Immature natural killer cell (primary cell): Measurements from ENCODE around the gene PTPN4. TPM values are rescaled to one million over a fixed set of nuclear protein-coding genes. Genes with fewer than 3 reads are reported as not detected.

ENCODE experiments used
- DNase-seq, 3 donors: peaks; one replicate each; pipeline ENCODE4 v3.0.0; 2022; ENCODE audit warnings: mixed read lengths in 1 of 3
- H3K27ac Mint-ChIP-seq, 6 donors: one replicate each; pipeline ENCODE4 v1.8.0; 2020; ENCODE audit warnings: mixed read lengths in 6 of 6, mild to moderate bottlenecking in 5 of 6, inconsistent platforms in 4 of 6, moderate library complexity in 3 of 6
- H3K27me3 Mint-ChIP-seq, 3 donors: one replicate each; pipeline ENCODE4 v1.8.0; 2020 to 2021; ENCODE audit warnings: low read depth in 3 of 3, mild to moderate bottlenecking in 3 of 3, mixed read lengths in 3 of 3, moderate library complexity in 3 of 3, inconsistent platforms in 1 of 3
- H3K36me3 Mint-ChIP-seq, 3 donors: one replicate each; pipeline ENCODE4 v1.8.0; 2020; ENCODE audit warnings: mixed read lengths in 3 of 3, inconsistent platforms in 2 of 3, mild to moderate bottlenecking in 2 of 3
- H3K4me1 Mint-ChIP-seq, 2 donors: one replicate each; pipeline ENCODE4 v1.8.0; 2020; ENCODE audit warnings: inconsistent platforms in 2 of 2, mild to moderate bottlenecking in 2 of 2, mixed read lengths in 2 of 2, moderate library complexity in 1 of 2
- H3K4me3 Mint-ChIP-seq, 5 donors: one replicate each; pipeline ENCODE4 v1.8.0; 2020; ENCODE audit warnings: mild to moderate bottlenecking in 5 of 5, mixed read lengths in 5 of 5, inconsistent platforms in 3 of 5, moderate library complexity in 3 of 5
- H3K9me3 Mint-ChIP-seq, 6 donors: one replicate each; pipeline ENCODE4 v1.8.0; 2020; ENCODE audit warnings: mild to moderate bottlenecking in 6 of 6, mixed read lengths in 6 of 6, inconsistent platforms in 4 of 6, moderate library complexity in 3 of 6
- polyA plus RNA-seq, 3 donors: library from polyadenylated mRNA; unstranded; fragments of 300-500 nt; fragmentation: Illumina TruSeq; gene quantifications; one replicate each; pipeline ENCODE4 v1.2.3, GENCODE V29; 2021

Gene PTPN4
- polyA plus RNA-seq, 3 donors from 2014 or later = 172 to 335 (median 206) TPM

DNA sequence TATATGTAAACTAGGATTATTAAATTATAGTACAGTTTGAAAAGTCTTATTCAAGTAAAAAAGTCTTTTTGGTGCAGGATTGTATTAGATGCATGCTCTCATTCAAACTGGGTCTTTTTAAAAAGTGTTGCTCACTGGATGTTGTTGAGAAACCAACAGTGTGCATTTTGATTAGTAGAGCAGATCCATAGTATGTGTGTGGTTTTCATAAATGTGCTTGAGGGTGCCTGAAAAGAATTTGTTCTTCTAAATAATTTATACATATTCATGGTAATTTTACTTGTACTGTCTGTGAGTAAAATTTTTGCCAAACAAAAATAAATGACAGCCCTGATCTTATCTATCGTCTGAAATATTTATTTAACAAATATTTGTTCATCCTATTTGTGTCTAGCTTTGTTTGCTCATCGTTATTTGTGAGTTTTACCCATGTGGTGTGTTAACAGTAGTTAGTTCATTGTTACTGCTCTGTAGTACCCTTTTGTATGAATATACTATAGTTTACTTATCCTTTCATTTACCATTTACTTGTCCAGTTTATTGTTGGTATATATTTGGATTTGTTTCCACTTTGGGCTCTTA lies 50.4 kb downstream of the PTPN4 start:
- DNase-seq = no peak
- H3K36me3 Mint-ChIP-seq = peaks cover 4 to 23% (median 7%) of the 10 kb centered on the region in 3 donors
- H3K9me3 Mint-ChIP-seq = no peaks in the 10 kb centered on the region
- H3K27me3 Mint-ChIP-seq = peaks cover 0 to 3% (median 0%) of the 10 kb centered on the region in 3 donors
- H3K4me3 Mint-ChIP-seq = no peak overlapping the region
- H3K4me1 Mint-ChIP-seq = peaks cover 13 to 68% of the 10 kb centered on the region in 2 donors
- peak overlapping the region in 1 of 6 donors; percentile 23 for H3K27ac Mint-ChIP-seq

- DNase-seq = no peak
- Mint-ChIP-seq H3K27ac (peak overlapping the region in 1 of 6 donors; percentile 34), H3K4me3 (no peak overlapping the region), H3K9me3 (peaks cover 0 to 10% (median 0%) of the 10 kb centered on the region in 6 donors), H3K4me1 (peaks cover 19 to 54% of the 10 kb centered on the region in 2 donors), H3K36me3 (peaks cover 18 to 35% (median 21%) of the 10 kb centered on the region in 3 donors), H3K27me3 (peaks cover 0 to 2% (median 0%) of the 10 kb centered on the region in 3 donors)
These were observed 54.5 kb downstream of the PTPN4 start for GRCh38 chr2:119814216-119814615.

GRCh38 chr2:119818792-119819191 lies 59.1 kb downstream of the PTPN4 start:
- no peak for DNase-seq
- Mint-ChIP-seq H3K36me3 (peaks cover 14 to 18% (median 16%) of the 10 kb centered on the region in 3 donors), H3K4me1 (peaks cover 49 to 71% of the 10 kb centered on the region in 2 donors), H3K27ac (peak overlapping the region in 1 of 6 donors; percentile 55), H3K27me3 (peaks cover 0 to 4% (median 0%) of the 10 kb centered on the region in 3 donors), H3K9me3 (peaks cover 0 to 10% (median 0%) of the 10 kb centered on the region in 6 donors), H3K4me3 (no peak overlapping the region)

- H3K27me3 Mint-ChIP-seq = peaks cover 0 to 4% (median 0%) of the 10 kb centered on the region in 3 donors
- H3K27ac Mint-ChIP-seq = no peak overlapping the region
- H3K9me3 Mint-ChIP-seq = peaks cover 0 to 10% (median 0%) of the 10 kb centered on the region in 6 donors
- no peak overlapping the region for H3K4me3 Mint-ChIP-seq
- peaks cover 52 to 69% of the 10 kb centered on the region in 2 donors for H3K4me1 Mint-ChIP-seq
- no peak for DNase-seq
- H3K36me3 Mint-ChIP-seq = peaks cover 14 to 18% (median 15%) of the 10 kb centered on the region in 3 donors
These were observed 60.1 kb downstream of the PTPN4 start for GRCh38 chr2:119819846-119820245.

DNA sequence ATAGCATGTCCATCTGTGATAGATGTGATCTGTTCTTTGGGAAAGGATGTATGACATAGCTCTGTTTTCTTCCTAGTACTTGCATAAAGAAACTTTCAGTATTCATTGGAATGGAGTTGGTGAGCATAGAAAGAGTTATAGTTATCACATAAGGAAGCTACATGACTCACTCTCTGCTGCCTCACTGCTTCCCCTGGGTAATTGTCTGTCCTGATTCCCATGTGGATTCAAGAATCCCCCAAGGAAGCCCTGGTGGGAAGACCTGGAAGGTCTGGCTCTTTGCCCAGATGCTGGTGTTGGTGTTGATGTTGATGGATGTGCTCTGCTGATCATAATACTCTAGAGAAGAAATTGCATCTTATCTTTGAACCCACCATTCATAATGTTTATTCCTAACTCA lies 60.6 kb downstream of the PTPN4 start:
- Mint-ChIP-seq H3K9me3 (peaks cover 0 to 10% (median 0%) of the 10 kb centered on the region in 6 donors), H3K27me3 (peaks cover 0 to 4% (median 0%) of the 10 kb centered on the region in 3 donors), H3K36me3 (peaks cover 14 to 18% (median 15%) of the 10 kb centered on the region in 3 donors), H3K4me3 (no peak overlapping the region), H3K27ac (peak overlapping the region in 2 of 6 donors; percentile 2 to 36), H3K4me1 (peaks cover 48 to 69% of the 10 kb centered on the region in 2 donors)
- no peak for DNase-seq

- Mint-ChIP-seq H3K4me1 (peaks cover 50 to 77% of the 10 kb centered on the region in 2 donors), H3K27ac (peak overlapping the region; percentile 48 to 91 (median 75)), H3K36me3 (peaks cover 14 to 18% (median 15%) of the 10 kb centered on the region in 3 donors), H3K9me3 (peaks cover 0 to 10% (median 0%) of the 10 kb centered on the region in 6 donors), H3K4me3 (peak overlapping the region in 4 of 5 donors; percentile 21 to 40 (median 34)), H3K27me3 (peaks cover 0 to 4% (median 0%) of the 10 kb centered on the region in 3 donors)
- peak in 2 of 3 donors; percentile 9 to 26 for DNase-seq
These were observed 61.5 kb downstream of the PTPN4 start for GRCh38 chr2:119821266-119821665.

GRCh38 chr2:119823734-119824334 lies 64.1 kb downstream of the PTPN4 start:
- DNase-seq = peak; percentile 6 to 18 (median 17)
- H3K4me1 Mint-ChIP-seq = peaks cover 46 to 82% of the 10 kb centered on the region in 2 donors
- peaks cover 0 to 4% (median 3%) of the 10 kb centered on the region in 3 donors for H3K36me3 Mint-ChIP-seq
- peaks cover 0 to 2% (median 0%) of the 10 kb centered on the region in 3 donors for H3K27me3 Mint-ChIP-seq
- H3K9me3 Mint-ChIP-seq = no peaks in the 10 kb centered on the region
- peak overlapping the region in 4 of 6 donors; percentile 11 to 77 (median 27) for H3K27ac Mint-ChIP-seq
- H3K4me3 Mint-ChIP-seq = no peak overlapping the region

DNA sequence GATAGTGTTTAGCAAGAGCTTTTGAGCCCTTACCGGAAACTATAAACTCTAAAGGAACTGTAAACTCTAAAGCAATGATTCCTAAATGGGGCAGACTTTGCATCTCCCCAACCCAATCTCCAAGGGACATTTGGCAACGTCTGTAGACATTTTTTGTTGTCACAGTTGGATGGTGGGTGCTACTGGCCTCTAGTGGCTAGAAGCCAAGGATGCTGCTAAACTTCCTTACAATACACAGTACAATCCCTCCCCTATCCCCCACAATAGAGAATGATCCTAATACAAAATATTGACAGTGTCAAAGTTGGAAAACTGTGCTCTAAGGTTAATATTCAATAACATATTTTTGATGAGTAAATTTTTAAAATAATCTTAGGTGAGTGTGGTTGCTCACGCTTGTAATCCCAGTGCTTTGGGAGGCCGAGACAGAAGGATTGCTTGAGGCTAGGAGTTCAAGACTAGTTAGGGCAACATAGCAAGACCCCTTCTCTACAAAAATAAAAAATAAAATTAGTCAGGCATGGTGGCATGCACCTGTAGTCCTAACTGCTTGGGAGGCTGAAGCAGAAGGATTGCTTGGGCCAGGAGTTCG lies 66.7 kb downstream of the PTPN4 start:
- no peak overlapping the region for H3K4me3 Mint-ChIP-seq

GRCh38 chr2:119827866-119828507 lies 68.3 kb downstream of the PTPN4 start:
- Mint-ChIP-seq H3K27me3 (peaks cover 0 to 2% (median 0%) of the 10 kb centered on the region in 3 donors), H3K4me3 (no peak overlapping the region), H3K27ac (peak overlapping the region in 3 of 6 donors; percentile 35 to 85 (median 70)), H3K4me1 (peaks cover 30 to 69% of the 10 kb centered on the region in 2 donors), H3K36me3 (peaks cover 0 to 13% (median 4%) of the 10 kb centered on the region in 3 donors), H3K9me3 (peaks cover 0 to 3% (median 0%) of the 10 kb centered on the region in 6 donors)
- DNase-seq = peak in 1 of 3 donors; percentile 33

More for the DNA sequence above, 66.7 kb downstream of the PTPN4 start:
- Mint-ChIP-seq H3K27me3 (peaks cover 0 to 2% (median 2%) of the 10 kb centered on the region in 3 donors), H3K4me1 (peaks cover 40 to 78% of the 10 kb centered on the region in 2 donors), H3K36me3 (peaks cover 0 to 10% (median 4%) of the 10 kb centered on the region in 3 donors), H3K9me3 (peaks cover 0 to 3% (median 0%) of the 10 kb centered on the region in 6 donors), H3K27ac (peak overlapping the region in 1 of 6 donors; percentile 12)
- peak; percentile 30 to 44 (median 31) for DNase-seq

DNA sequence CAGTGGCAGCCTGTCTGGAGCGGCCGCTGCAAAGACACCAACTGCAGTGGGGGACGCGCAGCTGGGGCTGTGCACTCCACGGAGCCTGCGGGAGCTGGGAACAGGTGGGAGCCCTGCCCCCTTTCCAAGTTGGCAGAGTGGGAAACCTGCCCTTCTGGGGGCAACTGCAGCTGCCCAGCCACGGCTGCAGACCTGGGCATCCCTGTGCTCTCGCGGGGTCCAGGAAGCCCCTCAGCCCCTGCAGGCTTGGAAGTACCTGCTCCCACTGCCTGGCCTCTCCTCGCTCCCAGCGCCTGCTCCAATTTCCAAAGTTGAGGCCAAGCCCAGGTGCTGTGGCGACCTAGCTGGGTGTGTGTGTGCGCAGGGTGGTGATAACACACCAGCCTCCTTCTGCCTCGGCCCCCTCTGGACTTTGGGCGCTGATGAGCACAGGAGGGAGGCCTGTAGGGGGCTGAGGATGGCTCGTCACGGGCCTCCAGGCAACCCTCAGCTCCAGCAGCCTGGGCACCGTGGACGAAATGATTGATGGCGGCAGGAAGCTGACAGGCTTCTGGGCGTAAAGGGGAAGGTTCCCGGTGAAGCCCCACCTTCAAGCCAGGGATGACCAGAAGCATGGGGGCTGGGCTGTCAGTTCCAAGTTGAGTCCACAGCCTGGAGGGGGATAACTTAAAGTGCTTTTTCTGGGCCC lies 76.9 kb downstream of the PTPN4 start:
- H3K9me3 Mint-ChIP-seq = no peaks in the 10 kb centered on the region
- peaks cover 45 to 66% of the 10 kb centered on the region in 2 donors for H3K4me1 Mint-ChIP-seq
- no peak for DNase-seq
- H3K27ac Mint-ChIP-seq = no peak overlapping the region
- H3K4me3 Mint-ChIP-seq = no peak overlapping the region
- H3K27me3 Mint-ChIP-seq = peaks cover 0 to 2% (median 0%) of the 10 kb centered on the region in 3 donors
- peaks cover 0 to 7% (median 0%) of the 10 kb centered on the region in 3 donors for H3K36me3 Mint-ChIP-seq

DNA sequence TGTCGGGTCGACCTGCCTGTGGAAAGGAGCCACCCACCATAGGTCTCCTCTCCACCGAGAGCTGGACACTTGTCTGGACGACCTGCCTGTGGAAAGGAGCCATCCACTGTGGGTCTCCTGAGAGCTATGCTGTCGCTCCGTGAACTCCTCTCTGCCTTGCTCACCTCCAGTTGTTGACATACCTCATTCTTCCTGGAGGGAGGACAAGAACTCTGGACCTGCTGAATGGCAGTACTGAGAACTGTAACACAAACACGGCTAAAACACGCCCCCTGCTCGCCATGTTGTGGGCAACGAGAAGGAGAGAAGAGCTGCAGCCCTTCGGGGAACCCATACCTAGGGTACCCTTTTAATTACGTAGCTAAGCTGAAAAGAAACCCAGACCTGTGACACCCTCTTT lies 77.6 kb downstream of the PTPN4 start:
- H3K4me1 Mint-ChIP-seq = peaks cover 50 to 73% of the 10 kb centered on the region in 2 donors
- H3K27ac Mint-ChIP-seq = no peak overlapping the region
- H3K36me3 Mint-ChIP-seq = peaks cover 0 to 5% (median 0%) of the 10 kb centered on the region in 3 donors
- H3K4me3 Mint-ChIP-seq = no peak overlapping the region
- no peak for DNase-seq
- no peaks in the 10 kb centered on the region for H3K9me3 Mint-ChIP-seq
- peaks cover 0 to 2% (median 0%) of the 10 kb centered on the region in 3 donors for H3K27me3 Mint-ChIP-seq

GRCh38 chr2:119837759-119838158 lies 78.0 kb downstream of the PTPN4 start:
- Mint-ChIP-seq H3K27ac (no peak overlapping the region), H3K36me3 (peaks cover 0 to 5% (median 0%) of the 10 kb centered on the region in 3 donors), H3K27me3 (peaks cover 0 to 2% (median 0%) of the 10 kb centered on the region in 3 donors), H3K4me1 (peaks cover 52 to 73% of the 10 kb centered on the region in 2 donors), H3K9me3 (no peaks in the 10 kb centered on the region), H3K4me3 (no peak overlapping the region)
- no peak for DNase-seq

DNA sequence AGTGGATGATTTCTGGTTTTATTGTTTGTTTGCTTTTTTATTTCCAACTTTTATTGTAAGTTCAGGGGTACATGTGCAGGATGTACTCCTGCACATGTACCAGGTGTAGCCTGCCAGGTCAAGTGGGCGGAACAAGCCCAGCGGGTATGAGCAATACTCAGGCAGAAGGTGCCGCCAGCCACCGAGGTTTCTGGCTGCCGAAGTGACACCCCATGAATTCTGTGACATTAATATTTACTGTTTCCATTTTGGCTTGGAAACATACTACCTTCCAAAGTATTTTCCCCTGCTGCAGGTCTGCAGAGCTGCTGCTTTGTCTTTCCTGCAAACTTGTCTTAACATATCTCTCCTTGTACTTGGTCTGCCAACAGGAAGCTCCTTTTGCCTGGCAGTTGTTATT lies 78.5 kb downstream of the PTPN4 start:
- Mint-ChIP-seq H3K27me3 (peaks cover 0 to 2% (median 0%) of the 10 kb centered on the region in 3 donors), H3K4me1 (peaks cover 48 to 71% of the 10 kb centered on the region in 2 donors), H3K27ac (peak overlapping the region in 5 of 6 donors; percentile 7 to 73 (median 30)), H3K9me3 (no peaks in the 10 kb centered on the region), H3K36me3 (peaks cover 0 to 5% (median 0%) of the 10 kb centered on the region in 3 donors), H3K4me3 (no peak overlapping the region)
- DNase-seq = no peak
